Measurements from ENCODE around the gene SBK1.

Gene SBK1

GRCh38 chr16:28303132-28303531, 10.8 kb downstream of the SBK1 start:
- peaks cover 19% of the 10 kb centered on the region for H3K36me3 Mint-ChIP-seq (ENCODE audit: insufficient read depth)
- no peak for DNase-seq
- no peak for ATAC-seq (replicated peaks)
- no peak overlapping the region for H3K4me3 Mint-ChIP-seq
- peaks cover 54 to 62% of the 10 kb centered on the region in 2 donors for H3K4me1 Mint-ChIP-seq (ENCODE audit: low read depth in 2 of 2)
- no peaks in the 10 kb centered on the region for H3K27me3 Mint-ChIP-seq
- peak overlapping the region; percentile 80 to 90 for H3K27ac Mint-ChIP-seq
- H3K9me3 Mint-ChIP-seq: no peaks in the 10 kb centered on the region

GRCh38 chr16:28304214-28304613, 11.9 kb downstream of the SBK1 start:
- DNase-seq: no peak
- Mint-ChIP-seq H3K9me3 (no peaks in the 10 kb centered on the region), H3K36me3 (ENCODE audit: insufficient read depth) (peaks cover 19% of the 10 kb centered on the region), H3K27ac (peak overlapping the region in 1 of 2 donors; percentile 74), H3K4me1 (ENCODE audit: low read depth in 2 of 2) (peaks cover 55 to 58% of the 10 kb centered on the region in 2 donors), H3K4me3 (no peak overlapping the region), H3K27me3 (no peaks in the 10 kb centered on the region)
- no peak for ATAC-seq (replicated peaks)

- DNase-seq (no peak), ATAC-seq (replicated peaks) (no peak)
- H3K4me3 Mint-ChIP-seq: no peak overlapping the region
- no peaks in the 10 kb centered on the region for H3K27me3 Mint-ChIP-seq
- H3K27ac Mint-ChIP-seq: peak overlapping the region in 1 of 2 donors; percentile 93
- H3K4me1 Mint-ChIP-seq (ENCODE audit: low read depth in 2 of 2): peaks cover 58 to 60% of the 10 kb centered on the region in 2 donors
- H3K9me3 Mint-ChIP-seq: no peaks in the 10 kb centered on the region
- H3K36me3 Mint-ChIP-seq (ENCODE audit: insufficient read depth): peaks cover 25% of the 10 kb centered on the region
Measured at GRCh38 chr16:28307936-28308335, 15.6 kb downstream of the SBK1 start.

- Mint-ChIP-seq H3K4me3 (peak overlapping the region; percentile 72 to 85), H3K27ac (peak overlapping the region; percentile 93 to 96), H3K27me3 (no peaks in the 10 kb centered on the region), H3K9me3 (no peaks in the 10 kb centered on the region), H3K36me3 (ENCODE audit: insufficient read depth) (peaks cover 30% of the 10 kb centered on the region), H3K4me1 (ENCODE audit: low read depth in 2 of 2) (peaks cover 54 to 63% of the 10 kb centered on the region in 2 donors)
- ATAC-seq (replicated peaks) (no peak), DNase-seq (no peak)
Measured at GRCh38 chr16:28308794-28309584, 16.7 kb downstream of the SBK1 start.

- peak overlapping the region; percentile 93 to 96 for H3K27ac Mint-ChIP-seq
- H3K27me3 Mint-ChIP-seq: no peaks in the 10 kb centered on the region
- peaks cover 54 to 63% of the 10 kb centered on the region in 2 donors for H3K4me1 Mint-ChIP-seq (ENCODE audit: low read depth in 2 of 2)
- peak overlapping the region; percentile 72 to 85 for H3K4me3 Mint-ChIP-seq
- ATAC-seq (replicated peaks) (peak; percentile 90), DNase-seq (peak; percentile 88 to 89 (median 88))
- peaks cover 23% of the 10 kb centered on the region for H3K36me3 Mint-ChIP-seq (ENCODE audit: insufficient read depth)
- H3K9me3 Mint-ChIP-seq: no peaks in the 10 kb centered on the region
Measured at GRCh38 chr16:28309811-28310311, 17.5 kb downstream of the SBK1 start.

GRCh38 chr16:28310796-28311195, 18.5 kb downstream of the SBK1 start:
- Mint-ChIP-seq H3K4me3 (peak overlapping the region; percentile 72 to 85), H3K27ac (peak overlapping the region; percentile 93 to 96)
- no peak for ATAC-seq (replicated peaks)

GRCh38 chr16:28311413-28311812, 19.1 kb downstream of the SBK1 start:
- peaks cover 51 to 53% of the 10 kb centered on the region in 2 donors for H3K4me1 Mint-ChIP-seq (ENCODE audit: low read depth in 2 of 2)
- no peaks in the 10 kb centered on the region for H3K27me3 Mint-ChIP-seq
- H3K27ac Mint-ChIP-seq: peak overlapping the region; percentile 93 to 96
- H3K36me3 Mint-ChIP-seq (ENCODE audit: insufficient read depth): peaks cover 19% of the 10 kb centered on the region
- peak overlapping the region; percentile 72 to 85 for H3K4me3 Mint-ChIP-seq
- ATAC-seq (replicated peaks) (no peak), DNase-seq (no peak)
- H3K9me3 Mint-ChIP-seq: no peaks in the 10 kb centered on the region

More at GRCh38 chr16:28310796-28311195, 18.5 kb downstream of the SBK1 start:
- H3K27me3 Mint-ChIP-seq: no peaks in the 10 kb centered on the region
- DNase-seq: no peak
- H3K36me3 Mint-ChIP-seq (ENCODE audit: insufficient read depth): peaks cover 20% of the 10 kb centered on the region
- peaks cover 53 to 58% of the 10 kb centered on the region in 2 donors for H3K4me1 Mint-ChIP-seq (ENCODE audit: low read depth in 2 of 2)
- no peaks in the 10 kb centered on the region for H3K9me3 Mint-ChIP-seq

GRCh38 chr16:28311913-28312312, 19.6 kb downstream of the SBK1 start:
- Mint-ChIP-seq H3K27ac (peak overlapping the region; percentile 92 to 96), H3K9me3 (no peaks in the 10 kb centered on the region), H3K36me3 (ENCODE audit: insufficient read depth) (peaks cover 21% of the 10 kb centered on the region), H3K27me3 (no peaks in the 10 kb centered on the region), H3K4me3 (peak overlapping the region; percentile 72 to 85), H3K4me1 (ENCODE audit: low read depth in 2 of 2) (peaks cover 54% of the 10 kb centered on the region in 2 donors)
- DNase-seq (peak in 2 of 3 experiments; percentile 34 to 45), ATAC-seq (replicated peaks) (peak; percentile 37)

GRCh38 chr16:28312327-28312726, 20.0 kb downstream of the SBK1 start:
- peak overlapping the region; percentile 92 to 96 for H3K27ac Mint-ChIP-seq
- no peak for ATAC-seq (replicated peaks)
- H3K4me1 Mint-ChIP-seq (ENCODE audit: low read depth in 2 of 2): peaks cover 57 to 58% of the 10 kb centered on the region in 2 donors
- H3K9me3 Mint-ChIP-seq: no peaks in the 10 kb centered on the region
- H3K36me3 Mint-ChIP-seq (ENCODE audit: insufficient read depth): peaks cover 25% of the 10 kb centered on the region
- H3K27me3 Mint-ChIP-seq: no peaks in the 10 kb centered on the region
- peak overlapping the region; percentile 72 to 85 for H3K4me3 Mint-ChIP-seq
- no peak for DNase-seq

- peak overlapping the region in 1 of 2 donors; percentile 46 for H3K4me3 Mint-ChIP-seq
- no peak for DNase-seq
- no peaks in the 10 kb centered on the region for H3K27me3 Mint-ChIP-seq
- H3K9me3 Mint-ChIP-seq: no peaks in the 10 kb centered on the region
- peaks cover 25% of the 10 kb centered on the region for H3K36me3 Mint-ChIP-seq (ENCODE audit: insufficient read depth)
- H3K4me1 Mint-ChIP-seq (ENCODE audit: low read depth in 2 of 2): peaks cover 58 to 59% of the 10 kb centered on the region in 2 donors
- ATAC-seq (replicated peaks): no peak
- H3K27ac Mint-ChIP-seq: peak overlapping the region; percentile 92 to 96
Measured at GRCh38 chr16:28313587-28313986, 21.3 kb downstream of the SBK1 start.

GRCh38 chr16:28316054-28316453, 23.7 kb downstream of the SBK1 start:
- DNase-seq: no peak
- H3K27ac Mint-ChIP-seq: peak overlapping the region; percentile 35 to 91
- H3K36me3 Mint-ChIP-seq (ENCODE audit: insufficient read depth): peaks cover 29% of the 10 kb centered on the region
- ATAC-seq (replicated peaks): no peak
- H3K27me3 Mint-ChIP-seq: no peaks in the 10 kb centered on the region
- H3K4me1 Mint-ChIP-seq (ENCODE audit: low read depth in 2 of 2): peaks cover 37% of the 10 kb centered on the region in 2 donors
- no peak overlapping the region for H3K4me3 Mint-ChIP-seq
- H3K9me3 Mint-ChIP-seq: no peaks in the 10 kb centered on the region

- peaks cover 33% of the 10 kb centered on the region for H3K36me3 Mint-ChIP-seq (ENCODE audit: insufficient read depth)
- no peaks in the 10 kb centered on the region for H3K27me3 Mint-ChIP-seq
- peak overlapping the region; percentile 82 to 91 for H3K27ac Mint-ChIP-seq
- DNase-seq: peak; percentile 72 to 76 (median 75)
- H3K9me3 Mint-ChIP-seq: no peaks in the 10 kb centered on the region
- ATAC-seq (replicated peaks): peak; percentile 78
- H3K4me1 Mint-ChIP-seq (ENCODE audit: low read depth in 2 of 2): peaks cover 26 to 27% of the 10 kb centered on the region in 2 donors
- peak overlapping the region; percentile 61 to 65 for H3K4me3 Mint-ChIP-seq
Measured at GRCh38 chr16:28317040-28317880, 24.9 kb downstream of the SBK1 start.

GRCh38 chr16:28318042-28318744, 25.9 kb downstream of the SBK1 start:
- peaks cover 32% of the 10 kb centered on the region for H3K36me3 Mint-ChIP-seq (ENCODE audit: insufficient read depth)
- H3K4me3 Mint-ChIP-seq: no peak overlapping the region
- no peak overlapping the region for H3K27ac Mint-ChIP-seq
- ATAC-seq (replicated peaks): no peak
- no peak for DNase-seq
- peaks cover 20 to 23% of the 10 kb centered on the region in 2 donors for H3K4me1 Mint-ChIP-seq (ENCODE audit: low read depth in 2 of 2)
- no peaks in the 10 kb centered on the region for H3K9me3 Mint-ChIP-seq
- no peaks in the 10 kb centered on the region for H3K27me3 Mint-ChIP-seq

Data from effector memory CD8-positive, alpha-beta T cell (primary cell).